GM18508 (cell line): Measurements from ENCODE around the gene DOCK6.

Experiments
- ATAC-seq: cut with Tn5 transposase; IDR thresholded peaks from one replicate; pipeline ENCODE4 v1.9.1; 2021; ENCODE audit warnings: moderate number of reproducible peaks; ENCODE audit not compliant: insufficient read depth, unreplicated experiment

Gene DOCK6, protein sequence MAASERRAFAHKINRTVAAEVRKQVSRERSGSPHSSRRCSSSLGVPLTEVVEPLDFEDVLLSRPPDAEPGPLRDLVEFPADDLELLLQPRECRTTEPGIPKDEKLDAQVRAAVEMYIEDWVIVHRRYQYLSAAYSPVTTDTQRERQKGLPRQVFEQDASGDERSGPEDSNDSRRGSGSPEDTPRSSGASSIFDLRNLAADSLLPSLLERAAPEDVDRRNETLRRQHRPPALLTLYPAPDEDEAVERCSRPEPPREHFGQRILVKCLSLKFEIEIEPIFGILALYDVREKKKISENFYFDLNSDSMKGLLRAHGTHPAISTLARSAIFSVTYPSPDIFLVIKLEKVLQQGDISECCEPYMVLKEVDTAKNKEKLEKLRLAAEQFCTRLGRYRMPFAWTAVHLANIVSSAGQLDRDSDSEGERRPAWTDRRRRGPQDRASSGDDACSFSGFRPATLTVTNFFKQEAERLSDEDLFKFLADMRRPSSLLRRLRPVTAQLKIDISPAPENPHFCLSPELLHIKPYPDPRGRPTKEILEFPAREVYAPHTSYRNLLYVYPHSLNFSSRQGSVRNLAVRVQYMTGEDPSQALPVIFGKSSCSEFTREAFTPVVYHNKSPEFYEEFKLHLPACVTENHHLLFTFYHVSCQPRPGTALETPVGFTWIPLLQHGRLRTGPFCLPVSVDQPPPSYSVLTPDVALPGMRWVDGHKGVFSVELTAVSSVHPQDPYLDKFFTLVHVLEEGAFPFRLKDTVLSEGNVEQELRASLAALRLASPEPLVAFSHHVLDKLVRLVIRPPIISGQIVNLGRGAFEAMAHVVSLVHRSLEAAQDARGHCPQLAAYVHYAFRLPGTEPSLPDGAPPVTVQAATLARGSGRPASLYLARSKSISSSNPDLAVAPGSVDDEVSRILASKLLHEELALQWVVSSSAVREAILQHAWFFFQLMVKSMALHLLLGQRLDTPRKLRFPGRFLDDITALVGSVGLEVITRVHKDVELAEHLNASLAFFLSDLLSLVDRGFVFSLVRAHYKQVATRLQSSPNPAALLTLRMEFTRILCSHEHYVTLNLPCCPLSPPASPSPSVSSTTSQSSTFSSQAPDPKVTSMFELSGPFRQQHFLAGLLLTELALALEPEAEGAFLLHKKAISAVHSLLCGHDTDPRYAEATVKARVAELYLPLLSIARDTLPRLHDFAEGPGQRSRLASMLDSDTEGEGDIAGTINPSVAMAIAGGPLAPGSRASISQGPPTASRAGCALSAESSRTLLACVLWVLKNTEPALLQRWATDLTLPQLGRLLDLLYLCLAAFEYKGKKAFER (N-terminal part only)

DNA sequence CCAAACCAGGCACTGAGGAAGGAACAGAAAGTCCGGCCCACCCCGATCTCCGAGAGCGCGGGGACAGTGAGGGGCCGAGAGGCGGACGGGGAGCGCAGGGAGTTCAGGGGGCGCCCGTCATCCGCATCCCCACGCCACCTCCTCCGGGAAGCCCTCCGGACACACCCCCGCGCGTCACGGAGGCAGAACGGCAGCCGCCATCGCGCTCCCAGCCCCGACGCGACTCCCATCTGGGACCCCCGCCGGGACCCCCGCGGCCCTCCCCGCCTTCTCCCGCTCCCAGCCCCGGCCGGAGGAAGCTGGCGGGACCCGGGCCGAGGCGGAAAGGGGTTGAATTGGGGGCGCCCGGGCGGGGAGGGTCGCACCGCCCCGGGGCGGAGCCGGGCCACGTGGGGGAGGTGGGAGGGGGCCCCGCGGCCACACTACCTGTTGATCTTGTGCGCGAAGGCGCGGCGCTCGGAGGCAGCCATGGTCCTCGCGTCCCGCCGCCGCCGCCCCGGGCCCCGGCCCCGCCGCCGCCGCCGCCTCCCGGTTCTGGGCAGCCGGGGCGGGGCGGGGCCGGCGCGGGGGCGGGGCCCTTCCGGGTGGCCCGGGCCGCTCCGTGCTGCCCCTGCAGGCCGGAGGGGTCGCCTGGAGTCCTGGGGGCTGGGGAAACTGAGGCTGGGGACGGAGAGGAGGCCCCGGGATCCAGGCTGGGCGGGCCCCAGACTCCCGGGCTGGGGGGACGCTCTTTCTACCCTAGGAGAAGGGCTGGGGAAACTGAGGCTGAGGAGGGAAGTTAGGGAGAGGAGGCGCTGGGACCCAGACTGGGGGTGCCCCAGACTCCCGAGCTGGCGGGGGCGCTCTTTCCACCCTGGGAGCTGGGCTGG, at the start of gene DOCK6:
TSS of gene DOCK6 (minus strand) at position 554 of the 869 bp plus-strand sequence. CDS start at position 470, 84 bp downstream.
- ATAC-seq, result no peak

DNA sequence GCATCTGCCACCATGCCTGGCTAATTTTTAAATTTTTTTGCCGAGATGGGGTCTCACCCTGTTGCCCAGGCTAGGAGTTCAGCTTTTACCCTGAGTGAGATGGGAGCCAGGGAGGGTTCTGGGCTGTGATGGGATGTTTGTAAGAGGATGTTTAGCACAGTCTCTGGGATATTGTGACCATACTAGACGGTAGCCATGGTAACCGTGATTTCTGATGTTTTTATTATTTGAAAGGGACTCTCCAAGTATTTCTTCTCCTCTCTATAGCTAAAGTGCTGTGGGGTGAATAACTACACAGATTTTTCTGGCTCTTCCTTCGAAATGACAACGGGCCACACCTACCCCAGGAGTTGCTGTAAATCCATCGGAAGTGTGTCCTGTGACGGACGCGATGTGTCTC, 44.0 kb upstream of the DOCK6 start:
- no peak for ATAC-seq

DNA sequence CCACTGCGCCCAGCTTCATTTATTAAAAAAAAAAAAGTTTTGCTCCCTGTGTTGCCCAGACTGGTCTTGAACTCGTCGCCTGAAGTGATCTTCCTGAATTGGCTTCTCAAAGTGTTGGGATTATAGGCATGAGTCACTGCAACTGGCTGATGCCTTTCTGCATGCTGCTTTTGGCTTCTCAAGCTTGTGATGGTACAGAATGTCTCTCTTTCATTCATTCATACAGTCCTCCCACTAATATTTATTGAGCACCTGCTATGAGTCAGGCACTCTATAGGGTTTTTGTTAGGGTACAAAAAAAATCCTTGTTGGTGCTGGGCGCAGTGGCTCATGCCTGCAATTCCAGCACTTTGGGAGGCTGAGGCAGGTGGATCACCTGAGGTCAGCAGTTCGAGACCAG, 42.6 kb upstream of the DOCK6 start:
- ATAC-seq, result no peak

DNA sequence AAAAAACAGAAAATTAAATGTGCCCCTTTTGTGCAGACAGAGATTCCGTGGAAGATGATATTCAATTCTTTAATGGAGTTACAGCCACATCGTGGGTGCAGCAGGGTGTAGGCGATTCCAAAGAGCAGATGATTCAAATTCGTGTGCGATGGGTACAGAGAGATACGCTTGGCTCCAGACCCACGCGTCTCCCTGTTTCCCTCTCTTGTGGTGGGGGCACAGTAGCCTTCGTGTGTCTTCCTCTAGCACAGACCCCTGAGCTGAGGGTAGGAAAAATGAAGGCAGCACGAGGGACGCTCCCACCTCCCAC, 38.4 kb upstream of the DOCK6 start:
- no peak for ATAC-seq

DNA sequence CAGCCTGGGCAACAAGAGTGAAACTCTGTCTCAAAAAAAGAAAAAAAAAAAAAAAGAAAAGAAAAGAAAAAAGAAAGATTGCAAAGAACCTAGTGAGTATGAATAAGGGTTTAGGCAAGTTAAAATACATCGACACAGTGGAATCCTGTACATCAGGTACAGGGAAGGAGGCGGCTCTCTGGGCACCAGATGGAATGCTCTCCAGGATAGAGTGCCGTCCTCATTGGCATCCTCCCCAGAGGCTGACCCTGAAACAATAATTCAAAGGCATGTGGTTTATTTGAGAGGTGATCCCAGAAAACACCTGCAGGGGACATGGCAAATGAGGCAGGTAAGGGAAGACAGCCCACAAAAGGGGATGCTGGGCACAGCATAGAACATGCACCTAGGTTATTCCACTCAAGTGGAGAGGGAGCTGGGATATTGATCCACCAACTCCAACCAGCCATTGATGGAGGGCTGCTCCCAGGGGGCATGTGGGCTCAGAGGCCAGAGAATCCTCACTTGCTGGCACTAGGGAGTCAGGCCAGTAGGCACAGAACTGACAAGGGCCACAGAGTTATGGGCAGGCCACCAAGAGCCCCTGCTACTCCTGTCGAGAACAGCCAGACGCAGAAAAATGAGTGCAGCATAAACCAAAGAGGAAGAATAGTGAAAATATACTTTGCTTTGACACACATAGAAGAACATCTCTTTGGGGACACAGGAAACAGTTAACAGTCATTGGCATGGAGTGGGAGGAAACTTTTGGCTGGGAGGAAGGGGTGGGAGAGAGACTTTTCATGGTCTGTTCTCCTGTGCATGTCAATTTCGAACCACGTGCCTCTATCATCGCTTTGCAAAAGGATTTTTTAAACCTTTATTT, 37.9 kb upstream of the DOCK6 start:
- no peak for ATAC-seq

DNA sequence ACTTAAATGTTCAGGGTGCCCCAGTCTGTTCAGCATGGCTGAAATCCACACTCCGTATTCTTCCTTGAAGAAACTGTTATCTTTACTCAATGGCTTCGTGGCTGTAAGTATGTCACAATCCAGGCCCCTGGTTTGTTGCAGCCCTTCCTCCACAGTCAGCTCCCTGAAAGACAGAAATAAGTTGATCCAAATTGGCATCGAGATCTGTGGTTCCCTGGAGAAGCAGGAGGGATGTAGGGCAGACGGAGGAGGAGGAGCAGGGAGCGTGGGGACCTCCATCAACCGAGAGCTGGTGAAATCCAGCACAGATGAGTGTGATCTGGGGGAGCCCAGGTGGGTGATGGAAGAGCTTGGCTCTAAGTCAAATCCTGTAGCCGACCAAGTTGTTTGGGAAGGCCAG, 33.9 kb upstream of the DOCK6 start:
- ATAC-seq, result no peak

DNA sequence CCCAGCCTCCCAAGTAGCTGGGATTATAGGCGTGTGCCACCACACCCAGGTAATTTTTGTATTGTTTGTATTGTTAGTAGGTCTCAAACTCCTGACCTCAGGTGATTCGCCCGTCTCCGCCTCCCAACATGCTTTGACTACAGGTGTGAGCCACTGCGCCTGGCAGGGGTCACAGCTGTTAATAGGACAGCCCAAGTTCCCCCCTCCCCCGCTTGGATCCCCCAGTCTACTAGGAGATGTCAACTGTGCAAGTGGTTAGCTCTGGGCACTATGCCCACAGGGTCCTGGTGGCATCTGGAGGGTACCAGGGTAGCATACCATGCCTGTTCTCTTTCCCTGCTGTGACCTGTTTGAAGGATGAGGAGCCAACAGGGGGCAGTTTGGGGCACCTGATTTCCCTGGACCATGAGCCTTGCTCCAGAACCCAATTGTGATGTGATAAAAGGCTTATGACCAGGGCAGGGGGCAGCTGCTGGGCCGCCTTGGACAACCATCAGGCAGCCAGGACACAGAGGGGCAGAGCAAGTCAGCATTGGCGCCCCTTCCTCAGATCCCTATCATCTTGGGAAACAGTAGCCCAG, 33.4 kb upstream of the DOCK6 start, which contains the start of gene TSPAN16:
TSS of gene TSPAN16 (plus strand) at position 496 of the 581 bp plus-strand sequence. CDS start 138 bp downstream, outside the sequence.
- no peak for ATAC-seq

DNA sequence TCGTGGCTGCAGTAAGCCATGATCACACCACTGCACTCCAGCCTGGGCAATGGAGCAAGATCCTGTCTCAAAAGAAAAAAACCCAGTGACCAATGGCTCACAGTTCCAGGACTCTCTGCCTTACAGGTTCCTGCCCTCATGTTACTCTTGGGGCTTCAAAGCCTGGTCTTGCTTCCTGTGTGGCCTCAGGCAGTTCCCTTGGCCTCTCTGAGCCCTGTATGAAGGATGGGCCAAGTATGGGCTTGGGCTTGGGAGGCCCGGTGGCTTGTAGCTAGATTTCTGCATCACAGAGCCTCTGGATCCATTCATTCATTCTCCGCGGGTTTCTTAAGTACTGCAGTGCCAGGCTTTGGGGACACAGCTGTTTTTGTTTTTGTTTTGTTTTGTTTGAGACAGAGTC, 32.9 kb upstream of the DOCK6 start:
- ATAC-seq, result no peak

DNA sequence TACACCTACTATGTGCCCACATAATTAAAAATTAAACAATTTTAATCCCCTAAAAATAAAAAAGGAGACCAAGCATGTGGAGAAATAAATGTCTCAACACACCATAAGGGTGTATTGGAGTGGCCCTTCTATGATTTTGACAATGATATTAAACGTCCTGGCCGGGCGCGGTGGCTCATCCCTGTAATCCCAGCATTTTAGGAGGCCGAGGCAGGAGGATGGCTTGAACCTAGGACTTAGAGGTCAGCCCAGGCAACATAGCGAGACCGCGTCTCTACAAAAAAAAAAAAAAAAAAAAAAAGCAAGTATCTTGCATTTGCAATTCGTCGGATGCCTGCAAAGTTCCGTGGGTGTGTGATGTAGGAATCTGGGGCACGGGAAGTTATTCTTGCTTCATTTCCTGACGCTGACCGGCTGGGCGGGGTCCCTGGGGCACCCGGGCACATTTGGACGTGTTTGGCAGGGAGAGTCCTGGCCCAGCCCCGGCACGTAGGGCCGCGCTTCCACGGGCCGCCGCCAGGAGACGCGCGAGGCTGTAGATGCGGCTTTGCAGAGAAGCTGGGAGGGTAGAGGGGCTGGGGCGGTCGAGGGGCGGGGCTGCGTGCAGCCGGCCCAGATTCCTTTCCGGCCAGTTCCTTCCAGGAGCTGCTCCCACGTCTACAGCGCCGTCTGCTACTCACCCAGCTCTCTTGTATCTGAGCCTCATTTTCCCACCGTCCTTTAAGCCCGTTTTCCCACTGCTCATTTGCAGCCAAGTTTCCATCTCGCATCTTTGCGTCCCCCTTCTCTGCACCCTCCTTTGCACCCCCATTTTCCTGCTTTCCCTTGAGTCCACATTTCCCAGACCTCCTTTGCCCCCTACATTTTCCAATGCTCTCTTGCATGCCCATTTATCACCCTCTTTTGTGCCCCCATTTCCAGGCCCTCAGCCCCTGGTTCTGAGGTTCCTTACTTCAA, 31.4 kb upstream of the DOCK6 start:
- no peak for ATAC-seq

DNA sequence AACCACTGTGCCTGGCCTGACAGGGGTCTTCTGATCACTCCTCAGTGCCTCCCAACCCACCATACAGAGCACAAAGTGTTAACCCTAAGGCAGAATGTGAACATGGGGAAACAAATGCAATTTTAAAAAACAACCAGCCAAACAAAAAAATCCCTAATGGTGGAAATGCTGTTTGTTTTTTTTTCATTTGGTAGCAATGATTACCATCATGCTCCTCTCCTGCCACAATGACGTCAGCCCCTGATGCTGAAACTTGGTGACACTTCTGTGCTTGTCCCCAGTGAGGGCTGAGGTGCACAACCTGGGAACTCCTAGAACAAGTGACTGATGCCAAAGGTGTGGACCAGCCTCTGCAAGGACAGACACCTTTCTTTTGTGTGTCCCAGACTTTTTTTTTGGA, 29.7 kb upstream of the DOCK6 start:
- ATAC-seq, result no peak

DNA sequence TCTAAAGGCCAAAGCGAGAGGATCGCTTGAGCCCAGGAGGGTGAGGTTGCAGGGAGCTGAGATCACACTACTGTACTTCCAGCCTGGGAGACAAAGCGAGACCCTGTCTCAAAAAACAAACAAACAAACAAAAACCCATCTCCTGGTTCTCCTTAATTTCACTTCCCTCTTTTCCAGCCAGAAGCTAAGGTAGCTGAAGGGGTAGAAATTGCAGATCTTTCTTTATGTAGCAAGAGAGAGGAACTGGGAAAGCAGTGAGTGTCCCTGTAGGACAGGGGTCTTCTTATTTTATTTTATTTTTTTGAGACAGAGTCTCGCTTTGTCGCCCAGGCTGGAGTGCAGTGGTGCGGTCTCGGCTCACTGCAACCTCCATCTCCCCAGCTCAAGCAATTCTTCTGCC, 29.1 kb upstream of the DOCK6 start:
- no peak for ATAC-seq

DNA sequence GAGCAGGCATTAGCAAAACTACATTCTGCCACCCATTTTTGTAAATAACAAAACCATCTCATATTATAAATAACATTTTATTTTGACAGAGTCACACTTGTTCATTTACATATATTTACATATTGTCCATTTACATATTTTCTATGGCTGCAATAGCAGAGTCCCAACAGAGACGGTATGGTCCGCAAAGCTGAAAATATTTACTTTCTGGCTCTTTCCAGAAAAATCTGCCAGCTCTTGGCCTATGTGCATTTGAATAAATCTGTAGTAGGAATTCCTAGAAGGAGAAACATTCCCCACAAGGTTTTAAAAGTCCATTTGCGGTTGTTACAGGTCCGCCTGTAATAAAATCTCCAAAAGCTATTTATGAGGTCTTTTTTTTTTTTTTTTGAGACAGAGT, 27.9 kb upstream of the DOCK6 start:
- ATAC-seq, result no peak

DNA sequence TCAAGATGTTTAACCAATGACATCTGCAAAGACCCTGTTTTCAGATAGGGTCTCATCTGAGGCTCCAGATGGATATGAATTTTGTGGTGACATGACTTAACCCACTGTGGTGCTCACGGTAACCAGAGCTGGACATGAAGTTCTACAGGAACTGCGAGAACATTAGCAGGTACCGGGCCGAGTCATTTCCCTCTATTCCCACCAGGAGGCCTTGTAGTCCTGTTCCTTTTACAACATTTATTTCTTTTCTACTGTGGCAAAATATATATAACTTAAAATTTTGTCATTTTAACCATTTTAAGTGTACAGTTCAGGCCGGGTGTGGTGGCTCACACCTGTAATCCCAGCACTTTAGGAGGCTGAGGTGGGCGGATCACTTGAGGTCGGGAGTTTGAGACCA, 26.0 kb upstream of the DOCK6 start:
- ATAC-seq, result no peak

DNA sequence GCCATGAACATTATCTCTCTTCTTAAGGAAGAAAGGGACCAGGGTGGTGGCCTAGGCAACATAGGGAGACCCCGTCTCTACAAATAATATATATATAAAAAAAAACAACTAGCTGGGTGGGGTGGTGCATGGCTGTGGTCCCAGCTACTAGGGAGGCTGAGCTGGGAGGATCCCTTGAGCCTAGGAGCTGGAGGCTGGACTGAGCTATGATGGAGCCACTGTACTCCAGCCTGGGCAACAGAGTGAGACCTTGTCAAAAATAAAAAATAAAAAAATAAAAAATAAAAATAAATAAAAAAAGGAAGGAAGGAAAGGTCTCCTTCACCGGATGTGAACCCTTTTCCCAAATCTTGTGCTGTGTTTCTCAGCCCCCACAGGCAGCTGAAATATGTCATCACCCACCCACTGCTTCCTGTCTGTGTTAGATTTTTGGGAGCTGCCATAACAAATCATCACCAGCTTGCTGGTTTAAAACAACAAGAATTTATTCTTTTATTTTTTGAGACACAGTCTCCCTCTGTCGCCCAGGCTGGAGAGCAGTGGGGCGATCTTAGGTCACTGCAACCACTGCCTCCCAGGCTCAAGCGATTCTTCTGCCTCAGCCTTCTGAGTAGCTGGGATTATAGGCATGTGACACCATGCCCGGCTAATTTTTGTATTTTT, 24.1 kb upstream of the DOCK6 start:
- no peak for ATAC-seq

DNA sequence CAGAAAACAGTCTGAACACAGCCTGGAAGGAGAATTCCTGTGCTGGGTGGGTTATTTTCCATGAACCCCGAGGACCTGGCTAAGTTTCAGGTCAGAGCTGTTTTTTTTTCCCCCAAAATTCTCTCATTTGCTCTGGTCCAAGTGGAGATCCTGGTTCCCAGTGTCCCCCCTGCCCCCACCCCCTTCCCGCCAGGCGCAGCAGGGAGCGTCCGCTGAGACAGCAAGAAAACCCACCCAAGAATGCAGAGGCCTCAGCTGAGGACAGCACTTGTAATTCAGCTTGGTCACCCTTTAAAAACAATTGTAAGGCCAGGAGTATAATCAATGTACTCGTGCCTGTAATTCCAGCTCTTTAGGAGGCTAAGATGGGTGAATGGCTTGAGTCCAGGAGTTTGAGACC, 22.2 kb upstream of the DOCK6 start:
- ATAC-seq, result no peak

DNA sequence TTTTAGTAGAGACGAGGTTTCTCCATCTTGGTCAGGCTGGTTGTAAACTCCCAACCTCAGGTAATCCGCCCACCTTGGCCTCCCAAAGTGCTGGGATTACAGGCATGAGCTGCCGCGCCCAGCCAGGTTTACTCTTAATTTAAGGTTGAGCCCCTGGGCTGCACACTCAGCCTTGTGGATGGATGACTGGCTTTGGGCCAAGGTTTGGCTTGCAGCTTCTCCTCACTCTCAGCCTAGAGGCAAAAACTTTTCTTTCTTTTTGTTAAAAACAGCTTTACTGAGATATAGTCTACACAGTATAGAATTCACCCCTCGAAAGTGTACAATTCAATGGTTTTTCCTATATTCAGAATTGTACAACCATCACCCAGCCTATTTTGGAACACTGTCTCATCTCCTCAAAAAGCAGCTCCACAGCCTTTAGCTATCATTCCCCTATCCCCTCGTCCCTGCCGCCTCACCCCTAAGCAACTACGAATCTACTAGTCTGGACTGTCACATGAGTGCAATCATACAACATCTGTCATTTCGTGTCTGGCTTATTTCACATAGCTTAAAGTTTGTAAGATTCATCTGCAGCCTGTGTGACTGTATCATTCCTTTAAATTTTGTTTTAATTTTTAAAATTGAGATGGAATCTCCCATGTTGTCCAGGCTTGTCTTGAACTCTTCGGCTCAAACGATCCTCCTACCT, 19.2 kb upstream of the DOCK6 start:
- no peak for ATAC-seq
